ENCODE measurements around the gene CLIP4.

DNA sequence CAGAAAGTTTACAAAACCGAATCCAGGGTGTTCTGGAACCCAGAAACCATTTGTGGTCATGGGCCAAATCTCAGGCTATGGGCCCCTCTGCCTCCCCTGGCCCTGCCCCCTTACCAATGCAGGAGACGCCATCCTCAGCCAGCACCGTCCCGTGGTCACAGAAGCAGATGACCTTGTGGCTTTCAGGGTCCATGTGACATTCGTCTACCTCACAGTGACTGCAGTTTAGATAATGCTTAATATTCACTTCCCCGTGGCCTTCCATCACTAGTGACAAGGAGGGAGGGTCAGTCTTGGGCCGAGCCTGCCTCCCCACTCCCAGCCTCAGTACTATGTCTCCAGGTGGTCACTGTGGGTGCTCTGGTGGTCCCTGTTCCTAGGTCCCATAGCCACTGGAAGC is 111.6 kb downstream of the CLIP4 start:
- TF ChIP-seq, protein P1, sequence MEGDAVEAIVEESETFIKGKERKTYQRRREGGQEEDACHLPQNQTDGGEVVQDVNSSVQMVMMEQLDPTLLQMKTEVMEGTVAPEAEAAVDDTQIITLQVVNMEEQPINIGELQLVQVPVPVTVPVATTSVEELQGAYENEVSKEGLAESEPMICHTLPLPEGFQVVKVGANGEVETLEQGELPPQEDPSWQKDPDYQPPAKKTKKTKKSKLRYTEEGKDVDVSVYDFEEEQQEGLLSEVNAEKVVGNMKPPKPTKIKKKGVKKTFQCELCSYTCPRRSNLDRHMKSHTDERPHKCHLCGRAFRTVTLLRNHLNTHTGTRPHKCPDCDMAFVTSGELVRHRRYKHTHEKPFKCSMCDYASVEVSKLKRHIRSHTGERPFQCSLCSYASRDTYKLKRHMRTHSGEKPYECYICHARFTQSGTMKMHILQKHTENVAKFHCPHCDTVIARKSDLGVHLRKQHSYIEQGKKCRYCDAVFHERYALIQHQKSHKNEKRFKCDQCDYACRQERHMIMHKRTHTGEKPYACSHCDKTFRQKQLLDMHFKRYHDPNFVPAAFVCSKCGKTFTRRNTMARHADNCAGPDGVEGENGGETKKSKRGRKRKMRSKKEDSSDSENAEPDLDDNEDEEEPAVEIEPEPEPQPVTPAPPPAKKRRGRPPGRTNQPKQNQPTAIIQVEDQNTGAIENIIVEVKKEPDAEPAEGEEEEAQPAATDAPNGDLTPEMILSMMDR (IDR thresholded peaks at IDR 0.05), result no peak
- no peak for TF ChIP-seq EP300 (IDR thresholded peaks at IDR 0.05)

Data from ovary (tissue), 3 donors.